ENCODE results near the gene SNTA1.
"Not testable (repeated sequence)": the region's sequence is repeated elsewhere in the genome, so short reads cannot be mapped to it uniquely, and the experiment has no call there.

The SNTA1 gene

GRCh38 chr20:33442136-33443005, 1.2 kb downstream of the SNTA1 start:
- Histone ChIP-seq H3K27ac (replicated peaks) (no peak overlapping the region), H3K4me3 (replicated peaks; ENCODE audit: insufficient read depth, low read length) (no peak overlapping the region), H3K27me3 (ENCODE audit: insufficient read depth, poor library complexity, severe bottlenecking) (peaks cover 5% of the 10 kb centered on the region)
- DNase-seq (ENCODE audit: low read depth in 1 of 2, low spot score in 1 of 2): no peak
- TF ChIP-seq SPI1 (IDR thresholded peaks at IDR 0.05; ENCODE audit: borderline replicate concordance, low read depth) (no peak), CTCF (IDR thresholded peaks at IDR 0.05; ENCODE audit: insufficient read depth, low read length) (no peak), GABPA (IDR thresholded peaks at IDR 0.05; ENCODE audit: low read depth) (no peak), REST (IDR thresholded peaks at IDR 0.05; ENCODE audit: insufficient replicate concordance, low read depth) (no peak), POLR2AphosphoS5 (IDR thresholded peaks at IDR 0.05; ENCODE audit: low read depth) (no peak)

- Histone ChIP-seq H3K27me3 (ENCODE audit: insufficient read depth, poor library complexity, severe bottlenecking) (peaks cover 5% of the 10 kb centered on the region), H3K4me3 (replicated peaks; ENCODE audit: insufficient read depth, low read length) (no peak overlapping the region), H3K27ac (replicated peaks) (no peak overlapping the region)
- no peak for DNase-seq (ENCODE audit: low read depth in 1 of 2, low spot score in 1 of 2)
- TF ChIP-seq POLR2AphosphoS5 (IDR thresholded peaks at IDR 0.05; ENCODE audit: low read depth) (no peak), REST (IDR thresholded peaks at IDR 0.05; ENCODE audit: insufficient replicate concordance, low read depth) (no peak), CTCF (IDR thresholded peaks at IDR 0.05; ENCODE audit: insufficient read depth, low read length) (no peak), SPI1 (IDR thresholded peaks at IDR 0.05; ENCODE audit: borderline replicate concordance, low read depth) (no peak), GABPA (IDR thresholded peaks at IDR 0.05; ENCODE audit: low read depth) (no peak)
These were observed 2.2 kb downstream of the SNTA1 start for GRCh38 chr20:33441142-33441955.

DNA sequence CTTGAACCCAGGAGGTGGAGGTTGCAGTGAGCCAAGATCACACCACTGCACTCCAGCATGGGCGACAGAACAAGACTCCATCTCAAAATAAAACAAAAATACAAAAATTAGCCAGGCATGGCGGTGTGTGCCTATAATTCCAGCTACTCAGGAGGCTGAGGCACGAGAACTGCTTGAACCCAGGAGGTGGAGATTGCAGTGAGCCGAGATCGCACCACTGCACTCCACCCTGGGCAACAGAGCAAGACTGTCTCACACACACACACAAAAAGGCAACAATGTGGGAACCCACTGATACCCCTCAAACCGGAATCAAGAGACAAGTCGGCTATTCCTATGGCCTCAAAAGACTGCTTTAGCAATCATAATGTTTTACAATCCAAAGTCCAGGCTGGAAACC, 3.0 kb downstream of the SNTA1 start:
- H3K27me3 ChIP-seq (ENCODE audit: insufficient read depth, poor library complexity, severe bottlenecking); DNase-seq (ENCODE audit: low read depth in 1 of 2, low spot score in 1 of 2); H3K4me3 ChIP-seq (replicated peaks; ENCODE audit: insufficient read depth, low read length); H3K27ac ChIP-seq (replicated peaks): not testable (repeated sequence)

DNA sequence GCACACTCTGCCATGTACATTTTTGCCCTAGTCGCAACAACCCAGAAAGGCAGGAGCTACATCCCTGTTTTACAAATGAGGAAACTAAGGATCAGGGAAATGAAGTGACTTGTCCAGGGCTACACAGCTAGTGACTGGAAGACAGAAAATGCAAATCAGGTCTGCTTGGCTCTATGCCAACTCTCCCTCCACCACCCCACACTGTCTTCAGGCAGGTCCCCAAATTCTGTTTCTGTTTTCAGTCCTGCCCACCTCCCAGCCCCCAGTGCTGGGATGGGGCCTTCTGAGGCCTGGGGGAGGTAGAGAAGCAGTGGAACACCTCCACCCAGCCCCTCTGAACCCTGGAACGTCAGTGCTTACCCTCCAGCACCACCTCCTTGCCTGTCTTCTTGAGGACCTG, 5.1 kb downstream of the SNTA1 start:
- Histone ChIP-seq H3K27me3 (ENCODE audit: insufficient read depth, poor library complexity, severe bottlenecking) (peaks cover 5% of the 10 kb centered on the region), H3K27ac (replicated peaks) (no peak overlapping the region), H3K4me3 (replicated peaks; ENCODE audit: insufficient read depth, low read length) (no peak overlapping the region)
- no peak for TF ChIP-seq CTCF (IDR thresholded peaks at IDR 0.05; ENCODE audit: insufficient read depth, low read length)
- TF ChIP-seq SPI1 (IDR thresholded peaks at IDR 0.05; ENCODE audit: borderline replicate concordance, low read depth): no peak
- TF ChIP-seq REST (IDR thresholded peaks at IDR 0.05; ENCODE audit: insufficient replicate concordance, low read depth): no peak
- TF ChIP-seq POLR2AphosphoS5 (IDR thresholded peaks at IDR 0.05; ENCODE audit: low read depth): no peak
- no peak for TF ChIP-seq GABPA (IDR thresholded peaks at IDR 0.05; ENCODE audit: low read depth)
- no peak for DNase-seq (ENCODE audit: low read depth in 1 of 2, low spot score in 1 of 2)

Measured in HL-60 (cell line).